DND-41 (cell line): ENCODE data around the gene DMRTA2.

Experiments
- ATAC-seq: fragments of 200-7000 bp; cut with Tn5 transposase; 3 replicates; pipeline ENCODE4 v1.9.1; 2021; ENCODE audit warnings: low read depth; ENCODE audit not compliant: insufficient read depth
- DNase-seq: peaks from one replicate; pipeline ENCODE4 v3.0.0-alpha.2; 2020
- H2AFZ ChIP-seq: 2 replicates; pipeline ENCODE4 v1.6.0; 2012; ENCODE audit warnings: low read depth, low read length
- H3K27ac ChIP-seq: 2 replicates; pipeline ENCODE4 v1.5.1; 2012; ENCODE audit warnings: low read length, inconsistent platforms
- H3K27me3 ChIP-seq: fragments of 200-600 bp; sonication (generic); 2 replicates; pipeline ENCODE4 v1.6.0; 2012; ENCODE audit warnings: low read length, mild to moderate bottlenecking, inconsistent platforms; ENCODE audit not compliant: insufficient read depth, poor library complexity
- H3K36me3 ChIP-seq: 2 replicates; pipeline ENCODE4 v1.5.1; 2012; ENCODE audit warnings: low read length, inconsistent platforms; ENCODE audit not compliant: insufficient read depth
- H3K4me1 ChIP-seq: 2 replicates; pipeline ENCODE4 v1.5.1; 2012; ENCODE audit warnings: mild to moderate bottlenecking, low read length; ENCODE audit not compliant: insufficient read depth
- H3K4me2 ChIP-seq: 2 replicates; pipeline ENCODE4 v1.6.0; 2012; ENCODE audit warnings: mild to moderate bottlenecking, moderate library complexity, low read length, inconsistent platforms; ENCODE audit not compliant: insufficient read depth
- H3K4me3 ChIP-seq, 2 experiments: fragments of 200-600 bp in 1 of 2; shearing (Covaris generic) in 1 of 2; 2 replicates each; pipeline ENCODE4 v1.5.1; 2012 to 2016; ENCODE audit warnings: inconsistent platforms in 2 of 2, low read length in 2 of 2, mild to moderate bottlenecking in 2 of 2, low read depth in 1 of 2, moderate library complexity in 1 of 2
- H3K79me2 ChIP-seq: 2 replicates; pipeline ENCODE4 v1.6.0; 2012; ENCODE audit warnings: low read length, inconsistent platforms; ENCODE audit not compliant: insufficient read depth
- H3K9ac ChIP-seq: 2 replicates; pipeline ENCODE4 v1.6.0; 2012; ENCODE audit warnings: low read depth, mild to moderate bottlenecking, inconsistent platforms, low read length, moderate library complexity
- H3K9me3 ChIP-seq: 2 replicates; pipeline ENCODE4 v1.5.1; 2012; ENCODE audit warnings: low read length, moderate library complexity, mild to moderate bottlenecking, inconsistent platforms; ENCODE audit not compliant: insufficient read depth, severe bottlenecking
- H4K20me1 ChIP-seq: 2 replicates; pipeline ENCODE4 v1.6.0; 2012; ENCODE audit warnings: low read length; ENCODE audit not compliant: insufficient read depth
- EZH2 ChIP-seq: IDR thresholded peaks from 3 replicates; pipeline ENCODE4 v1.6.1; 2012; ENCODE audit warnings: borderline replicate concordance, low read depth, mild to moderate bottlenecking, moderate library complexity, low read length, inconsistent platforms; ENCODE audit not compliant: severe bottlenecking
- TF ChIP-seq, protein P1 (sequence below): IDR thresholded peaks from 2 replicates; pipeline ENCODE4 v1.5.1; 2012; ENCODE audit warnings: borderline replicate concordance, low read length, moderate library complexity, mild to moderate bottlenecking; ENCODE audit not compliant: poor library complexity, severe bottlenecking; ENCODE audit errors: extremely low read depth

Gene DMRTA2

DNA sequence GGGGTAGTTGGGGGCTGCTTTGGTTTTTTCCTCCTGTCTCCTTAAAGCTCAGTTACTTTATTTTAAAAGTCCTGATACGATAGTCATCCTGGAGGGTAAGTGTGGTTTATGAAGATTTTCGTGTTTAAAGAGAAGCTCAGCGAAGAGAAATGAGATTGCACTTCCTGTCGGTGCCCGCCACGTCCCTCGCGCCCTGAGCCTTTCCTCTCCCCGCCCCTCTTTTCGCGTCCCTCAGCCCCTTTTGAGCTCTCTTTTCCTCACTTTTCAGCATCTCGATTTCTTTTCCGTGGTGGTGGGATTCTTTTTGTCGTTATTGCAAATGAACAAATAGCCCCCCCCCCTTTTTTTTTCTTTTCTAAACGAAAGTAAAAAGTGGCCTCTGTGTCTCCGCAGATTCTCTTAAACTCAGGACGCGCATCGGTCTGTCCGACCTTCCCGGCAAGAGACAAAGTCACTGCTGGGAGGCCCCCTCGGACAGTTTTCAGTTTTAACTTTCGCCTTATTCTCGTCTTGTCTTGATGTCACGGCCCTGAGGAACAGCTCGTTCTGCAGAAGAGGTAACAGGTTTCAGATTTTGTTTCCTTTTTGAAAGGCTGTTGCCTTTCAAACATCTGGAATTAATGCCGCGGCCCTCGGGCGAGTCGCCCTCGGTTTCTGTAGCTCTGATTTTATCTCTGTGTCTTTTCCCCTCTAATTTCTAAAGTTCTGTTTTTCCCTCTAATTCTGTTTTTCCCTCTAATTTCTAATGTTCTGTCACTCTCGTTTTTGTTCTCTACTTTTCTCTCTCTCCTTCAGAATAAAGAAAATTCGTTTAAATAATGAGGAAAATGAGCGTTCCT is 1.0 kb upstream of the DMRTA2 start:
- no peak overlapping the region for H3K4me2 ChIP-seq
- DNase-seq (no peak), ATAC-seq (no peak)
- no peaks in the 10 kb centered on the region for H4K20me1 ChIP-seq
- no peak overlapping the region for H3K27ac ChIP-seq
- H3K4me1 ChIP-seq = no peaks in the 10 kb centered on the region
- H3K36me3 ChIP-seq = no peaks in the 10 kb centered on the region
- no peak for TF ChIP-seq EZH2
- TF ChIP-seq, protein P1, sequence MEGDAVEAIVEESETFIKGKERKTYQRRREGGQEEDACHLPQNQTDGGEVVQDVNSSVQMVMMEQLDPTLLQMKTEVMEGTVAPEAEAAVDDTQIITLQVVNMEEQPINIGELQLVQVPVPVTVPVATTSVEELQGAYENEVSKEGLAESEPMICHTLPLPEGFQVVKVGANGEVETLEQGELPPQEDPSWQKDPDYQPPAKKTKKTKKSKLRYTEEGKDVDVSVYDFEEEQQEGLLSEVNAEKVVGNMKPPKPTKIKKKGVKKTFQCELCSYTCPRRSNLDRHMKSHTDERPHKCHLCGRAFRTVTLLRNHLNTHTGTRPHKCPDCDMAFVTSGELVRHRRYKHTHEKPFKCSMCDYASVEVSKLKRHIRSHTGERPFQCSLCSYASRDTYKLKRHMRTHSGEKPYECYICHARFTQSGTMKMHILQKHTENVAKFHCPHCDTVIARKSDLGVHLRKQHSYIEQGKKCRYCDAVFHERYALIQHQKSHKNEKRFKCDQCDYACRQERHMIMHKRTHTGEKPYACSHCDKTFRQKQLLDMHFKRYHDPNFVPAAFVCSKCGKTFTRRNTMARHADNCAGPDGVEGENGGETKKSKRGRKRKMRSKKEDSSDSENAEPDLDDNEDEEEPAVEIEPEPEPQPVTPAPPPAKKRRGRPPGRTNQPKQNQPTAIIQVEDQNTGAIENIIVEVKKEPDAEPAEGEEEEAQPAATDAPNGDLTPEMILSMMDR = no peak
- H3K9ac ChIP-seq = no peak overlapping the region
- no peaks in the 10 kb centered on the region for H3K9me3 ChIP-seq
- H2AFZ ChIP-seq = no peak overlapping the region
- no peaks in the 10 kb centered on the region for H3K27me3 ChIP-seq
- no peak overlapping the region for H3K4me3 ChIP-seq
- H3K79me2 ChIP-seq = no peaks in the 10 kb centered on the region

DNA sequence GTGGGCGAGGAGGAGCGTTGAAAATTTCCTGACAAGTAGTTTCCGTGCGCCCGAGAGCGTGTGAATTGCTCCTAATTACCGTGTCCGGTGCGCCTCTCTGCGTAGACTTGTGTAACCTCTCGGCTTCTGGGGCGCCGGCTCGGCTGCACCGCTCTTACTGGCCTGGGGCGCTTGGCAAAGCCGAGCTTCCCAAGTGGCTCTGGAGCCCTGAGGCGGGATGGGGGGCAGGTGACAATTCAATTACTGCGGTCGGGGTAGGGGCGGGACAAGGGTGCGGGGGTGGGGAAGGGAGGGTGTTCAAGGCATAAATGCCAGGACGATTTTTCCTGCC is 392 bp upstream of the DMRTA2 start:
- Histone ChIP-seq H3K9me3 (no peaks in the 10 kb centered on the region), H3K4me1 (no peaks in the 10 kb centered on the region), H3K79me2 (no peaks in the 10 kb centered on the region), H3K9ac (no peak overlapping the region), H3K27me3 (no peaks in the 10 kb centered on the region), H3K27ac (no peak overlapping the region), H4K20me1 (no peaks in the 10 kb centered on the region), H3K36me3 (no peaks in the 10 kb centered on the region), H3K4me2 (no peak overlapping the region), H2AFZ (no peak overlapping the region), H3K4me3 (no peak overlapping the region)
- no peak for DNase-seq
- ATAC-seq = no peak
- TF ChIP-seq EZH2 = no peak
- TF ChIP-seq, protein P1 = no peak

- H2AFZ ChIP-seq = no peak overlapping the region
- no peaks in the 10 kb centered on the region for H3K79me2 ChIP-seq
- H3K36me3 ChIP-seq = no peaks in the 10 kb centered on the region
- no peaks in the 10 kb centered on the region for H4K20me1 ChIP-seq
- H3K9ac ChIP-seq = no peak overlapping the region
- H3K4me3 ChIP-seq = no peak overlapping the region
- no peaks in the 10 kb centered on the region for H3K4me1 ChIP-seq
- H3K27ac ChIP-seq = no peak overlapping the region
- ATAC-seq (no peak), DNase-seq (no peak)
- TF ChIP-seq, protein P1 = no peak
- no peak for TF ChIP-seq EZH2
- H3K4me2 ChIP-seq = no peak overlapping the region
- no peaks in the 10 kb centered on the region for H3K27me3 ChIP-seq
- H3K9me3 ChIP-seq = no peaks in the 10 kb centered on the region
Observed at GRCh38 chr1:50422675-50422945, 633 bp downstream of the DMRTA2 start.
